ENCODE measurements around the gene RDH16.
"Not testable (repeated sequence)": the region's sequence is repeated elsewhere in the genome, so short reads cannot be mapped to it uniquely, and the experiment has no call there.

Gene RDH16

GRCh38 chr12:56916296-56916995 is 41.0 kb downstream of the RDH16 start:
- DNase-seq = no peak

GRCh38 chr12:56914724-56915123 is 42.7 kb downstream of the RDH16 start:
- no peak for DNase-seq

GRCh38 chr12:56914256-56914655 is 43.2 kb downstream of the RDH16 start:
- no peak for DNase-seq

- not testable (repeated sequence) for DNase-seq
Measured at GRCh38 chr12:56909403-56909802, 48.0 kb downstream of the RDH16 start.

GRCh38 chr12:56908136-56908535 is 49.3 kb downstream of the RDH16 start:
- DNase-seq = no peak

GRCh38 chr12:56905852-56906251 is 51.6 kb downstream of the RDH16 start:
- no peak for DNase-seq

- DNase-seq = no peak
Measured at GRCh38 chr12:56903374-56903773, 54.0 kb downstream of the RDH16 start.

Measured in stimulated activated CD4-positive, alpha-beta T cell treated with anti-CD3 and anti-CD28 coated beads, Interleukin-4, amount 100 ng/mL, for 24 hours (primary cell).